A549 (cell line): ENCODE measurements around the gene MAP4K4.

Experiments
- BHLHE40 ChIP-seq: IDR thresholded peaks from 2 replicates; pipeline ENCODE4 v1.6.1; 2012; ENCODE audit warnings: low read depth, low read length, inconsistent platforms
- CBX2 ChIP-seq: fragments of 200-600 bp; sonication (generic); IDR thresholded peaks from 2 replicates; pipeline ENCODE4 v1.6.1; 2016; ENCODE audit warnings: low read depth, mild to moderate bottlenecking, borderline replicate concordance
- EP300 ChIP-seq, 2 experiments: fragments of >200 bp; sonication (Bioruptor Twin); formaldehyde crosslinking; IDR thresholded peaks; 2 replicates in 1 of 2; 3 replicates in 1 of 2; pipeline ENCODE4 v1.6.1; 2016 to 2017
- KDM1A ChIP-seq: fragments of 200-600 bp; sonication (generic); IDR thresholded peaks from 2 replicates; pipeline ENCODE4 v1.6.1; 2016; ENCODE audit warnings: low read depth, mild to moderate bottlenecking
- MAFK ChIP-seq: fragments of 450-650 bp; IDR thresholded peaks from 2 replicates; pipeline ENCODE4 v1.6.1; 2014; ENCODE audit not compliant: partially characterized antibody
- POLR2A ChIP-seq: IDR thresholded peaks from 2 replicates; pipeline ENCODE4 v1.6.1; 2012; ENCODE audit warnings: mild to moderate bottlenecking, low read length
- RAD21 ChIP-seq, 2 experiments: fragments of >200 bp in 1 of 2; sonication (Bioruptor Twin) in 1 of 2; formaldehyde crosslinking in 1 of 2; IDR thresholded peaks in 1 of 2; conservative IDR thresholded peaks in 1 of 2; 2 replicates in 1 of 2; 3 replicates in 1 of 2; pipeline ENCODE4 v1.6.1; 2012 to 2018; ENCODE audit warnings: inconsistent platforms in 1 of 2
- TF ChIP-seq, protein P1 (sequence below): fragments of >200 bp; sonication (Bioruptor Twin); formaldehyde crosslinking; IDR thresholded peaks from 3 replicates; pipeline ENCODE4 v1.5.1; 2016
- TF ChIP-seq, protein P2 (sequence below): IDR thresholded peaks from 2 replicates; pipeline ENCODE4 v1.6.1; 2012
- TF ChIP-seq, protein P3 (sequence below): fragments of 450-650 bp; IDR thresholded peaks from 2 replicates; pipeline ENCODE4 v1.6.1; 2014; ENCODE audit warnings: antibody characterized with exemption
- TF ChIP-seq, protein P4 (sequence below): fragments of 200-600 bp; sonication (generic); IDR thresholded peaks from 2 replicates; pipeline ENCODE4 v1.6.1; 2016; ENCODE audit warnings: antibody characterized with exemption, mild to moderate bottlenecking, moderate library complexity

DNA sequence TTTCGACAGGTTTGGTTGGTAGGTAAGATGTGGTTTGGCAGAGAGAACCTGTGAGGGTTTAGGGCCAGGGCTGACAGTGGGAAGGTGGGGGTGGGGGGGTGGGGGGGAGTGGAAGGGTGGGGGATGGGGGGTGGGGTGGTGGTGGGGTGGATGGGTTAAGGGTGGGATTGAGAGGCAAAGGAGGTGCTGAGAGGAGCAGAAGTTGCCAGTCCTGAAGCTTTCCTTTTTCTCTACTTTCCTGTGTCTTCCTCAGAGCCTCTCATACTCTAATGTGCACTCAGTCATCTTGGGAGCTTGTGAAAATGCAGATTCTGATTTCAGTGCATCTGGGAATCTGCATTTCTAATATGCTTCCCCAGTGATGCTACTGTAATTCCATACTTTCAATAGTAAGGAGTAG lies 21.0 kb downstream of the MAP4K4 start:
- TF ChIP-seq, protein P1, sequence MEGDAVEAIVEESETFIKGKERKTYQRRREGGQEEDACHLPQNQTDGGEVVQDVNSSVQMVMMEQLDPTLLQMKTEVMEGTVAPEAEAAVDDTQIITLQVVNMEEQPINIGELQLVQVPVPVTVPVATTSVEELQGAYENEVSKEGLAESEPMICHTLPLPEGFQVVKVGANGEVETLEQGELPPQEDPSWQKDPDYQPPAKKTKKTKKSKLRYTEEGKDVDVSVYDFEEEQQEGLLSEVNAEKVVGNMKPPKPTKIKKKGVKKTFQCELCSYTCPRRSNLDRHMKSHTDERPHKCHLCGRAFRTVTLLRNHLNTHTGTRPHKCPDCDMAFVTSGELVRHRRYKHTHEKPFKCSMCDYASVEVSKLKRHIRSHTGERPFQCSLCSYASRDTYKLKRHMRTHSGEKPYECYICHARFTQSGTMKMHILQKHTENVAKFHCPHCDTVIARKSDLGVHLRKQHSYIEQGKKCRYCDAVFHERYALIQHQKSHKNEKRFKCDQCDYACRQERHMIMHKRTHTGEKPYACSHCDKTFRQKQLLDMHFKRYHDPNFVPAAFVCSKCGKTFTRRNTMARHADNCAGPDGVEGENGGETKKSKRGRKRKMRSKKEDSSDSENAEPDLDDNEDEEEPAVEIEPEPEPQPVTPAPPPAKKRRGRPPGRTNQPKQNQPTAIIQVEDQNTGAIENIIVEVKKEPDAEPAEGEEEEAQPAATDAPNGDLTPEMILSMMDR: no peak
- no peak for TF ChIP-seq EP300 (IDR thresholded peaks at IDR 0.05)
- TF ChIP-seq, protein P2, sequence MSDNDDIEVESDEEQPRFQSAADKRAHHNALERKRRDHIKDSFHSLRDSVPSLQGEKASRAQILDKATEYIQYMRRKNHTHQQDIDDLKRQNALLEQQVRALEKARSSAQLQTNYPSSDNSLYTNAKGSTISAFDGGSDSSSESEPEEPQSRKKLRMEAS: no peak
- TF ChIP-seq POLR2A: no peak
- TF ChIP-seq, protein P3, sequence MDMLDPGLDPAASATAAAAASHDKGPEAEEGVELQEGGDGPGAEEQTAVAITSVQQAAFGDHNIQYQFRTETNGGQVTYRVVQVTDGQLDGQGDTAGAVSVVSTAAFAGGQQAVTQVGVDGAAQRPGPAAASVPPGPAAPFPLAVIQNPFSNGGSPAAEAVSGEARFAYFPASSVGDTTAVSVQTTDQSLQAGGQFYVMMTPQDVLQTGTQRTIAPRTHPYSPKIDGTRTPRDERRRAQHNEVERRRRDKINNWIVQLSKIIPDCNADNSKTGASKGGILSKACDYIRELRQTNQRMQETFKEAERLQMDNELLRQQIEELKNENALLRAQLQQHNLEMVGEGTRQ: no peak
- TF ChIP-seq MAFK: no peak
- no peak for TF ChIP-seq CBX2
- no peak for TF ChIP-seq KDM1A
- no peak for TF ChIP-seq BHLHE40
- TF ChIP-seq RAD21 (conservative IDR thresholded peaks at IDR 0.05 in 1 of 2, IDR thresholded peaks at IDR 0.05 in 1 of 2): no peak
- TF ChIP-seq, protein P4, sequence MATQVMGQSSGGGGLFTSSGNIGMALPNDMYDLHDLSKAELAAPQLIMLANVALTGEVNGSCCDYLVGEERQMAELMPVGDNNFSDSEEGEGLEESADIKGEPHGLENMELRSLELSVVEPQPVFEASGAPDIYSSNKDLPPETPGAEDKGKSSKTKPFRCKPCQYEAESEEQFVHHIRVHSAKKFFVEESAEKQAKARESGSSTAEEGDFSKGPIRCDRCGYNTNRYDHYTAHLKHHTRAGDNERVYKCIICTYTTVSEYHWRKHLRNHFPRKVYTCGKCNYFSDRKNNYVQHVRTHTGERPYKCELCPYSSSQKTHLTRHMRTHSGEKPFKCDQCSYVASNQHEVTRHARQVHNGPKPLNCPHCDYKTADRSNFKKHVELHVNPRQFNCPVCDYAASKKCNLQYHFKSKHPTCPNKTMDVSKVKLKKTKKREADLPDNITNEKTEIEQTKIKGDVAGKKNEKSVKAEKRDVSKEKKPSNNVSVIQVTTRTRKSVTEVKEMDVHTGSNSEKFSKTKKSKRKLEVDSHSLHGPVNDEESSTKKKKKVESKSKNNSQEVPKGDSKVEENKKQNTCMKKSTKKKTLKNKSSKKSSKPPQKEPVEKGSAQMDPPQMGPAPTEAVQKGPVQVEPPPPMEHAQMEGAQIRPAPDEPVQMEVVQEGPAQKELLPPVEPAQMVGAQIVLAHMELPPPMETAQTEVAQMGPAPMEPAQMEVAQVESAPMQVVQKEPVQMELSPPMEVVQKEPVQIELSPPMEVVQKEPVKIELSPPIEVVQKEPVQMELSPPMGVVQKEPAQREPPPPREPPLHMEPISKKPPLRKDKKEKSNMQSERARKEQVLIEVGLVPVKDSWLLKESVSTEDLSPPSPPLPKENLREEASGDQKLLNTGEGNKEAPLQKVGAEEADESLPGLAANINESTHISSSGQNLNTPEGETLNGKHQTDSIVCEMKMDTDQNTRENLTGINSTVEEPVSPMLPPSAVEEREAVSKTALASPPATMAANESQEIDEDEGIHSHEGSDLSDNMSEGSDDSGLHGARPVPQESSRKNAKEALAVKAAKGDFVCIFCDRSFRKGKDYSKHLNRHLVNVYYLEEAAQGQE: no peak
